BLaER1 treated with 17β-estradiol and CSF1 and Interleukin-3, amounts not matched to agents 10 nM and 100 nM (cell line): ENCODE results near the gene TRIM7.

Experiments used
- H3K27ac ChIP-seq, 11 experiments: shearing (Covaris generic); formaldehyde crosslinking; 2 replicates each; pipeline ENCODE4 v1.8.1; 2022
- H3K27me3 ChIP-seq, 11 experiments: shearing (Covaris generic); formaldehyde crosslinking; 2 replicates each; pipeline ENCODE4 v1.8.1; 2022
- H3K36me3 ChIP-seq, 11 experiments: shearing (Covaris generic); formaldehyde crosslinking; 2 replicates each; pipeline ENCODE4 v1.8.1; 2022
- H3K4me1 ChIP-seq, 10 experiments: shearing (Covaris generic); formaldehyde crosslinking; 2 replicates each; pipeline ENCODE4 v1.8.1; 2022
- H3K4me2 ChIP-seq, 11 experiments: shearing (Covaris generic); formaldehyde crosslinking; 2 replicates each; pipeline ENCODE4 v1.8.1; 2022
- H3K4me3 ChIP-seq, 10 experiments: shearing (Covaris generic); formaldehyde crosslinking; 2 replicates each; pipeline ENCODE4 v1.8.1; 2022
- H3K9ac ChIP-seq, 11 experiments: shearing (Covaris generic); formaldehyde crosslinking; 2 replicates each; pipeline ENCODE4 v1.8.1; 2022
- H3K9me3 ChIP-seq, 11 experiments: shearing (Covaris generic); formaldehyde crosslinking; replicated peaks in 1 of 11; 2 replicates each; pipeline ENCODE4 v1.8.1; 2022
- H4K20me1 ChIP-seq, 11 experiments: shearing (Covaris generic); formaldehyde crosslinking; 2 replicates each; pipeline ENCODE4 v1.8.1; 2022
- Cebpa-rat ChIP-seq, 11 experiments: shearing (Covaris generic); IDR thresholded peaks; 2 replicates each; pipeline ENCODE4 v1.8.1; 2022

The TRIM7 gene

DNA sequence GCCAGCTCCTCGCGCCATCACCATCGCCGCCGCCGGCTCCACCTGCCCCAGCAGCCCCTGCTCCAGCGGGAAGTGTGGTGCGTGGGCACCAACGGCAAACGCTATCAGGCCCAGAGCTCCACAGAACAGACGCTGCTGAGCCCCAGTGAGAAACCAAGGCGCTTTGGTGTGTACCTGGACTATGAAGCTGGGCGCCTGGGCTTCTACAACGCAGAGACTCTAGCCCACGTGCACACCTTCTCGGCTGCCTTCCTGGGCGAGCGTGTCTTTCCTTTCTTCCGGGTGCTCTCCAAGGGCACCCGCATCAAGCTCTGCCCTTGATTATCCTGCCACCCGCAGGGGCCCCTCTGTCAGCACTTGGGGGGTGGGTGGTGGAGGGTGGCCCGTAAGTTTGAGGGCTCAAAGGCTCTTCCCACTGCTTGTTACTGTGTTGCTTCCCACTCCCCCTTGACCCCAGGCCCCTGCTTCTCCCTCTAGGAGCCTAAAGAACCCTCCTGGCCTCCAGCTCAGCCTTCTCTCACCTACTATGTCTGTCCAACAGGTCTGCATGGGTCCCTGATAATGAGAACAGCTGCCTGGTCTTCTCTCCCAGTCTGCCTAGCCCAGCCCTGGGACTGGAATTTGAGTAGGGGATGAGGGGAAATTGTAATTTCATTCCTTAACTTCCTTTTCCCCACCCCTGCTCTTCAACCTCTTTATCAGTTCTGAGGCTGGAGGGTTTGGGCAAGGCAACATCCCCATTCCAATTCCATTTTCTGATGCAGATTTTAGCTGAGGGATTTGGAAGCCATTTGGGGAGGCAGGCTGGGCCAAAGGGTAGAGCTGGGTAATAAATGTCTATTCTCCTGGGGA is 29.7 kb upstream of the TRIM7 start:
- Histone ChIP-seq H3K9me3 (no peaks in the 10 kb centered on the region), H3K4me3 (no peak overlapping the region), H3K4me1 (peaks cover 18 to 49% (median 41%) of the 10 kb centered on the region in 10 experiments), H3K4me2 (no peak overlapping the region), H3K9ac (peak overlapping the region in 4 of 11 experiments; percentile 7 to 31 (median 12); a peak in 2 of 22 replicates), H4K20me1 (peaks cover 45 to 98% (median 91%) of the 10 kb centered on the region in 11 experiments), H3K36me3 (peaks cover 76 to 99% (median 88%) of the 10 kb centered on the region in 11 experiments), H3K27me3 (no peaks in the 10 kb centered on the region), H3K27ac (peak overlapping the region in 4 of 11 experiments; percentile 24 to 44 (median 28); a peak in 4 of 22 replicates)
- no peak for TF ChIP-seq Cebpa-rat (IDR thresholded peaks at IDR 0.05)

DNA sequence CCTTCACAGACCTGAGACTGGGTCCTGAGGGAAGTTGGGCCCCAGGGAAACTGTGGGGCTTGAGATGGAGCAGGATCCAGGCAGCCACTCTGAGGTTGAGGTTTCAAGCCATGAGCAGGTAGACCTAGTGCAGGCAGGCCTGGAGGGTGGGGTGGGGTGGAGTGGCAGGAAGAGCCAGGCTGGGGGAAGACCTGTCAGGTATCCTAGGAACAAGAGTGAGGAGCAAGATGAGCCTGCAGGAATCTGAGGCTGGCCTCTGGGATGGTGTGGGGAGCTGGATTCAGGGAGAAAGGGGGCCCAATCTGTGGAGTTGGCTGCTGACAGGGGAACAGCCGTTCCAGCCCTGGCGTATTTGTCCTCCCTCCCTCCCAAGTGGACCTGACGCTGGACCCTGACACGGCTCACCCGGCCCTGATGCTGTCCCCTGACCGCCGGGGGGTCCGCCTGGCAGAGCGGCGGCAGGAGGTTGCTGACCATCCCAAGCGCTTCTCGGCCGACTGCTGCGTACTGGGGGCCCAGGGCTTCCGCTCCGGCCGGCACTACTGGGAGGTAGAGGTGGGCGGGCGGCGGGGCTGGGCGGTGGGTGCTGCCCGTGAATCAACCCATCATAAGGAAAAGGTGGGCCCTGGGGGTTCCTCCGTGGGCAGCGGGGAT is 28.9 kb upstream of the TRIM7 start:
- Histone ChIP-seq H3K9me3 (no peaks in the 10 kb centered on the region), H3K27me3 (no peaks in the 10 kb centered on the region), H4K20me1 (peaks cover 37 to 92% (median 85%) of the 10 kb centered on the region in 11 experiments), H3K4me3 (no peak overlapping the region), H3K9ac (peak overlapping the region in 4 of 11 experiments; percentile 2 to 43 (median 20); a peak in 4 of 22 replicates), H3K4me1 (peaks cover 18 to 49% (median 41%) of the 10 kb centered on the region in 10 experiments), H3K27ac (peak overlapping the region in 4 of 11 experiments; percentile 19 to 44 (median 27); a peak in 5 of 22 replicates), H3K4me2 (peak overlapping the region in 3 of 11 experiments; percentile 19 to 49 (median 37); a peak in 4 of 22 replicates), H3K36me3 (peaks cover 69 to 99% (median 82%) of the 10 kb centered on the region in 11 experiments)
- TF ChIP-seq Cebpa-rat (IDR thresholded peaks at IDR 0.05), result no peak

DNA sequence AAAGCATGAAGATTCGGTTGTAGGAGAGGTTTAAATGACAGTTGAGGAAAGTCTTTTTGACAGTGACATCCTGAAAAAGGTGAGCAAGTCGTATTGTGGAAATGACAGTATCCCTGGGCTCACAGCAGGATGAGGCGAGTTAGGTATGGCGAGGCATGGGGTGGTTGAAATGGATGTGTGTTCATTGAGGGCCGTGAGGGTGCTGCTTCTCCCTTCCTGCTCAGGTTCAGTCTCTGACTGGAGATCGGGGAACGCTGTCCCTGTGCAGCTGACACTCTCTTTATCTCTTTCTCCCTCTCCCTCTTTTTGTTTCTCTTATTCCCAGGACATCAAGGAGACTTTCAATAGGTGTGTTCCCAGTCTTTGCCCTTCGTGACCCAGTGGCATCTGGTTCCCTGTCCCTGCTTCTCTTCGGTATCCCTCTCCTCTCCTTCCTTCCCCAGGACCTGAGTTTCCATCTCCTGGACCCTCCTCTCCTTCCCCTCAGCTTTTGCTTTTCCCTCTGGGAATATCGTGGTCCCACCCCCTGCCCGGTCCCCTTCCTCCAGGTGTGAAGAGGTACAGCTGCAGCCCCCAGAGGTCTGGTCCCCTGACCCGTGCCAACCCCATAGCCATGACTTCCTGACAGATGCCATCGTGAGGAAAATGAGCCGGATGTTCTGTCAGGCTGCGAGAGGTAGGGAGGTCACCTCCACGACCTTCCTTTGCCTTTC is 28.2 kb upstream of the TRIM7 start:
- Histone ChIP-seq H3K27ac (peak overlapping the region in 6 of 11 experiments; percentile 11 to 44 (median 27); a peak in 6 of 22 replicates), H3K9me3 (no peaks in the 10 kb centered on the region), H3K4me2 (peak overlapping the region in 3 of 11 experiments; percentile 19 to 49 (median 37); a peak in 4 of 22 replicates), H3K4me3 (no peak overlapping the region), H3K9ac (peak overlapping the region in 4 of 11 experiments; percentile 2 to 43 (median 20); a peak in 4 of 22 replicates), H3K27me3 (no peaks in the 10 kb centered on the region), H4K20me1 (peaks cover 31 to 85% (median 78%) of the 10 kb centered on the region in 11 experiments), H3K36me3 (peaks cover 62 to 93% (median 76%) of the 10 kb centered on the region in 11 experiments), H3K4me1 (peaks cover 18 to 50% (median 43%) of the 10 kb centered on the region in 10 experiments)
- no peak for TF ChIP-seq Cebpa-rat (IDR thresholded peaks at IDR 0.05)

- Histone ChIP-seq H3K4me3 (no peak overlapping the region), H3K36me3 (peaks cover 59 to 93% (median 75%) of the 10 kb centered on the region in 11 experiments), H3K27me3 (no peaks in the 10 kb centered on the region), H3K9ac (no peak overlapping the region; a peak in 1 of 22 replicates), H4K20me1 (peaks cover 24 to 79% (median 72%) of the 10 kb centered on the region in 11 experiments), H3K27ac (peak overlapping the region in 3 of 11 experiments; percentile 30 to 44 (median 34); a peak in 2 of 22 replicates), H3K9me3 (no peaks in the 10 kb centered on the region), H3K4me2 (no peak overlapping the region), H3K4me1 (peaks cover 18 to 48% (median 38%) of the 10 kb centered on the region in 10 experiments)
- no peak for TF ChIP-seq Cebpa-rat (IDR thresholded peaks at IDR 0.05)
Measured at GRCh38 chr5:181232593-181232992, 27.6 kb upstream of the TRIM7 start.

DNA sequence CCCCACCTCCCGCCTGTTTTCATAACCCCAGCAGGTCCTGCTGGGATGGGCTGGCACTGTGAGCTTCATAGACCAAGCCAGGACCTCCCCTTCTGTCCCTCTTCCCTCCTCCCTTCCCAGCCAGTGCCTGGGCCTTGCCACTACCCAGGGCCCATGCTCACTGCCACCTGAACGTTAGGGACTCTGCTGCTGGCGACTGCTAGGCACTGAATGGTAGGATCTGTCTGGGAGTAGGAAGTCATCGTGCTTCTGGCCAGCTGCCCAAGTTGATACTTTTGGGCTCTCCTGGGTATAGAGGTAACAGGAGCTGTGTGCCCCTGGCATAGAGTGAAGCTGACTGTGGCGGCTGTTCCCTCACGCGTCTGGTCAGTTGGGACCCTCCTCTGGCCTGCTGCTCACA is 26.4 kb upstream of the TRIM7 start:
- H3K4me3 ChIP-seq, result no peak overlapping the region

GRCh38 chr5:181230551-181230950 is 25.6 kb upstream of the TRIM7 start:
- H3K4me3 ChIP-seq, result no peak overlapping the region
- H4K20me1 ChIP-seq, result peaks cover 4 to 58% (median 51%) of the 10 kb centered on the region in 11 experiments
- peaks cover 28 to 63% (median 44%) of the 10 kb centered on the region in 10 experiments for H3K4me1 ChIP-seq
- H3K27me3 ChIP-seq, result no peaks in the 10 kb centered on the region
- no peaks in the 10 kb centered on the region for H3K9me3 ChIP-seq
- peak overlapping the region in 4 of 11 experiments; percentile 5 to 30 (median 17); a peak in 4 of 22 replicates for H3K27ac ChIP-seq
- H3K36me3 ChIP-seq, result peaks cover 51 to 82% (median 63%) of the 10 kb centered on the region in 11 experiments
- peak overlapping the region in 5 of 11 experiments; percentile 16 to 51 (median 44); a peak in 7 of 22 replicates for H3K9ac ChIP-seq
- no peak for TF ChIP-seq Cebpa-rat (IDR thresholded peaks at IDR 0.05)
- H3K4me2 ChIP-seq, result peak overlapping the region in 10 of 11 experiments; percentile 23 to 91 (median 70); a peak in 18 of 22 replicates

More for the DNA sequence above, 26.4 kb upstream of the TRIM7 start:
- H3K9ac ChIP-seq, result peak overlapping the region in 4 of 11 experiments; percentile 28 to 51 (median 45); a peak in 2 of 22 replicates
- no peaks in the 10 kb centered on the region for H3K27me3 ChIP-seq
- H3K36me3 ChIP-seq, result peaks cover 59 to 91% (median 71%) of the 10 kb centered on the region in 11 experiments
- no peak for TF ChIP-seq Cebpa-rat (IDR thresholded peaks at IDR 0.05)
- H3K27ac ChIP-seq, result peak overlapping the region in 2 of 11 experiments; percentile 5 to 21; a peak in 2 of 22 replicates
- peak overlapping the region in 4 of 11 experiments; percentile 72 to 91 (median 76); a peak in 7 of 22 replicates for H3K4me2 ChIP-seq
- H3K4me1 ChIP-seq, result peaks cover 19 to 54% (median 35%) of the 10 kb centered on the region in 10 experiments
- H4K20me1 ChIP-seq, result peaks cover 12 to 67% (median 60%) of the 10 kb centered on the region in 11 experiments
- no peaks in the 10 kb centered on the region for H3K9me3 ChIP-seq

DNA sequence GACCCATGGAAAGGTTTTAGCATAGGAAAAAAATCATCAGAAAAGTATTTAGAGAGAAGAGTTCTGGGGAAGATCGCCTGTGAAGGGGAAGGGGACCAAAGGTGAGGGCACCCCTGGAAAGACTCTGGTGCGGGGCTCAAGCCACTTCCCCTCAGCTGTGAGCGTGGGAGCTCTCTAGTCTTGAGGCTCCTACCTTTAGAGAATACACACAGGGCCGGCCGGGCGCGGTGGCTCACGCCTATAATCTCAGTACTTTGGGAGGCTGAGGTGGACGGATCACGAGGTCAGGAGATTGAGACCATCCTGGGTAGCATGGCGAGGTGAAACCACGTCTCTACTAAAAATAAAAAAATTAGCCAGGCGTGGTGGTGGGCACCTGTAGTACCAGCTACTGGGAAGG is 25.0 kb upstream of the TRIM7 start:
- no peak for TF ChIP-seq Cebpa-rat (IDR thresholded peaks at IDR 0.05)
- Histone ChIP-seq H3K36me3 (peaks cover 46 to 76% (median 58%) of the 10 kb centered on the region in 11 experiments), H3K9me3 (no peaks in the 10 kb centered on the region), H3K9ac (peak overlapping the region in 4 of 11 experiments; percentile 23 to 51 (median 45); a peak in 4 of 22 replicates), H3K4me1 (peaks cover 33 to 69% (median 50%) of the 10 kb centered on the region in 10 experiments), H3K27me3 (no peaks in the 10 kb centered on the region), H3K4me2 (peak overlapping the region; percentile 23 to 91 (median 69); a peak in 21 of 22 replicates), H3K4me3 (no peak overlapping the region), H4K20me1 (peaks cover 0 to 53% (median 46%) of the 10 kb centered on the region in 11 experiments; a peak in 20 of 22 replicates), H3K27ac (peak overlapping the region in 4 of 11 experiments; percentile 21 to 48 (median 34); a peak in 6 of 22 replicates)
